GM12873 (cell line): ENCODE measurements around the gene LGR4.
A peak's percentile ranks its signal among the peaks of the same experiment; 100 is the strongest.

Source experiments
- CTCF ChIP-seq: IDR thresholded peaks from 2 replicates; pipeline ENCODE4 v1.5.1; 2012; ENCODE audit warnings: low read depth, mild to moderate bottlenecking, moderate library complexity, low read length, control low read depth; ENCODE audit not compliant: insufficient read depth; ENCODE audit errors: missing control alignments

The LGR4 gene

GRCh38 chr11:27509908-27510307, 37.3 kb upstream of the LGR4 start:
- TF ChIP-seq CTCF, result no peak

- TF ChIP-seq CTCF, result no peak
Observed at GRCh38 chr11:27507557-27508322, 35.1 kb upstream of the LGR4 start.

GRCh38 chr11:27506200-27507182, 33.9 kb upstream of the LGR4 start, which contains the start of gene LIN7C:
TSS of gene LIN7C (minus strand) at chr11:27506769. CDS start at chr11:27506752, 17 bp downstream.
- peak; percentile 21 for TF ChIP-seq CTCF

GRCh38 chr11:27505781-27506180, 33.2 kb upstream of the LGR4 start:
- TF ChIP-seq CTCF, result no peak

- no peak for TF ChIP-seq CTCF
Observed at GRCh38 chr11:27504205-27504604, 31.6 kb upstream of the LGR4 start.

GRCh38 chr11:27501100-27501499, 28.5 kb upstream of the LGR4 start:
- no peak for TF ChIP-seq CTCF

GRCh38 chr11:27497911-27498310, 25.3 kb upstream of the LGR4 start:
- no peak for TF ChIP-seq CTCF
